HepG2 (cell line): ENCODE measurements around the gene LRRC27. TPM values are rescaled to one million over a fixed set of nuclear protein-coding genes. Genes with fewer than 3 reads are reported as not detected.
A peak's percentile ranks its signal among the peaks of the same experiment; 100 is the strongest.

ENCODE experiments used
- ARID5B ChIP-seq: IDR thresholded peaks from 2 replicates; pipeline ENCODE4 v1.4.0; 2020; ENCODE audit warnings: mild to moderate bottlenecking, missing genetic modification reagents
- BCL6 ChIP-seq: IDR thresholded peaks from 2 replicates; pipeline ENCODE4 v1.6.1; 2016; ENCODE audit warnings: missing genetic modification reagents, missing compliant biosample characterization
- CENPX ChIP-seq: sonication (generic); formaldehyde crosslinking; IDR thresholded peaks from 2 replicates; pipeline ENCODE4 v1.9.0; 2021; ENCODE audit warnings: mild to moderate bottlenecking, missing genetic modification reagents, moderate library complexity
- EP300 ChIP-seq, 3 experiments: sonication (generic) in 1 of 3; formaldehyde crosslinking in 1 of 3; IDR thresholded peaks; 2 replicates each; pipeline versions ENCODE4 v1.5.1 to v1.6.1; 2011 to 2020; ENCODE audit warnings: low read depth in 2 of 3, low read length in 2 of 3, borderline replicate concordance in 1 of 3, improper control_type of control experiment in 1 of 3, mild to moderate bottlenecking in 1 of 3, missing genetic modification reagents in 1 of 3, moderate library complexity in 1 of 3
- ETV5 ChIP-seq: IDR thresholded peaks from 2 replicates; pipeline ENCODE4 v1.6.1; 2018; ENCODE audit warnings: missing biosample characterization, missing genetic modification reagents, inconsistent platforms, borderline replicate concordance
- GATAD2A ChIP-seq: IDR thresholded peaks from 2 replicates; pipeline ENCODE4 v1.6.1; 2016
- HOXD1 ChIP-seq: sonication (generic); formaldehyde crosslinking; IDR thresholded peaks from 2 replicates; pipeline ENCODE4 v1.5.0; 2020; ENCODE audit warnings: missing genetic modification reagents
- KDM2A ChIP-seq: sonication (generic); formaldehyde crosslinking; IDR thresholded peaks from 2 replicates; pipeline ENCODE4 v1.4.0; 2020; ENCODE audit warnings: low read depth, missing genetic modification reagents, borderline replicate concordance
- KLF16 ChIP-seq, 2 experiments: sonication (generic) in 1 of 2; formaldehyde crosslinking in 1 of 2; IDR thresholded peaks; 2 replicates each; pipeline versions ENCODE4 v1.6.1 to v1.8.0; 2016 to 2023; ENCODE audit warnings: missing genetic modification reagents in 2 of 2, missing compliant biosample characterization in 1 of 2
- MED8 ChIP-seq: sonication (generic); formaldehyde crosslinking; IDR thresholded peaks from 2 replicates; pipeline ENCODE4 v1.8.1; 2023; ENCODE audit warnings: mild to moderate bottlenecking, missing genetic modification reagents; ENCODE audit not compliant: insufficient replicate concordance
- MIER3 ChIP-seq: IDR thresholded peaks from 2 replicates; pipeline ENCODE4 v1.6.1; 2016; ENCODE audit warnings: missing compliant biosample characterization, borderline replicate concordance
- MXI1 ChIP-seq: IDR thresholded peaks from 3 replicates; pipeline ENCODE4 v1.6.1; 2012; ENCODE audit warnings: low read depth, low read length, inconsistent platforms, borderline replicate concordance
- MYC ChIP-seq: sonication (generic); formaldehyde crosslinking; IDR thresholded peaks from 2 replicates; pipeline ENCODE4 v1.9.0; 2021; ENCODE audit warnings: missing genetic modification reagents, borderline replicate concordance
- RFX1 ChIP-seq: fragments of 450-650 bp; IDR thresholded peaks from 2 replicates; pipeline ENCODE4 v1.6.1; 2017
- TFAP4 ChIP-seq: sonication (generic); IDR thresholded peaks from 2 replicates; pipeline ENCODE4 v1.6.1; 2016; ENCODE audit warnings: low read depth, borderline replicate concordance
- THAP9 ChIP-seq: sonication (generic); formaldehyde crosslinking; IDR thresholded peaks from 2 replicates; pipeline ENCODE4; 2020; ENCODE audit warnings: missing genetic modification reagents, mild to moderate bottlenecking, borderline replicate concordance
- ZNF556 ChIP-seq: sonication (generic); formaldehyde crosslinking; IDR thresholded peaks from 2 replicates; pipeline ENCODE4 v1.4.0; 2020; ENCODE audit warnings: mild to moderate bottlenecking, missing genetic modification reagents, borderline replicate concordance
- ZNF574 ChIP-seq: sonication (generic); formaldehyde crosslinking; IDR thresholded peaks from 2 replicates; pipeline ENCODE4 v1.4.0; 2020; ENCODE audit warnings: missing genetic modification reagents
- polyA plus RNA-seq, 8 experiments: library from polyadenylated mRNA; depleted of rRNA in 3 of 8; stranded (reverse) in 7 of 8; unstranded in 1 of 8; fragments of >200 nt; fragmentation: Illumina TruSeq in 4 of 8; extraction: Trizol in 4 of 8; gene quantifications; 2 replicates each; pipeline versions ENCODE4 v1.2.1 to v1.2.3, GENCODE V29; 2011 to 2016; ENCODE audit warnings: low read depth in 4 of 8, missing spikeins in 1 of 8, mixed read lengths in 1 of 8; ENCODE audit not compliant: insufficient read depth in 1 of 8
- total RNA-seq, 5 experiments: library from RNA; depleted of rRNA; stranded (reverse); fragments of >200 nt; fragmentation: Illumina TruSeq; extraction: Trizol; gene quantifications; 2 replicates each; pipeline ENCODE4 v1.2.3, GENCODE V29; 2016; ENCODE audit warnings: low read depth in 1 of 5

Gene LRRC27
- total and polyA plus RNA-seq, 2 of the 13 experiments (the other 11 are each of a cell fraction or from before 2014, with no cell fraction given), result 4.2 to 4.6 TPM

- TF ChIP-seq GATAD2A (CRISPR knock-in tag) (peak; percentile 49), CENPX (CRISPR knock-in tag) (no peak), BCL6 (CRISPR knock-in tag) (peak; percentile 43), MED8 (CRISPR knock-in tag) (no peak), RFX1 (peak; percentile 84), KLF16 (CRISPR knock-in tag; IDR thresholded peaks at IDR 0.05) (0 out of 4 replicates have a peak, but pooled peaks of 1 of the 2 experiments have one; percentile 44), ARID5B (CRISPR knock-in tag) (peak; percentile 56), ETV5 (CRISPR knock-in tag) (peak; percentile 32; the same call in 1 of the 2 replicates), THAP9 (peak; percentile 32; the same call in 1 of the 2 replicates), TFAP4 (0 out of 2 replicates have a peak, but pooled peaks have one; percentile 37), KDM2A (peak; percentile 44; the same call in 1 of the 2 replicates), MIER3 (peak; percentile 57; the same call in 1 of the 2 replicates), MXI1 (peak; percentile 94; the same call in 2 of the 3 replicates), ZNF574 (0 out of 2 replicates have a peak, but pooled peaks have one; percentile 7), ZNF556 (CRISPR knock-in tag) (no peak), HOXD1 (no peak), EP300 (IDR thresholded peaks at IDR 0.05; ENCODE audit: low read depth in 2 of 2, low read length in 2 of 2) (no peak), EP300 (CRISPR knock-in tag; IDR thresholded peaks at IDR 0.05; ENCODE audit: borderline replicate concordance) (peak; percentile 35; the same call in 1 of the 2 replicates), MYC (CRISPR knock-in tag) (peak; percentile 28; the same call in 1 of the 2 replicates)
These were observed 20.6 kb upstream of the LRRC27 start (continued) for GRCh38 chr10:132311338-132311939.
